ENCODE data around the gene DNM1.

- TF ChIP-seq HDGF (IDR thresholded peaks at IDR 0.05; ENCODE audit: borderline replicate concordance), result no peak
- no peak for TF ChIP-seq SP1 (IDR thresholded peaks at IDR 0.05)
- no peak for TF ChIP-seq PKNOX1 (IDR thresholded peaks at IDR 0.05)
- TF ChIP-seq BHLHE40 (IDR thresholded peaks at IDR 0.05; ENCODE audit: borderline replicate concordance), result no peak
Measured at GRCh38 chr9:128159784-128160602, 43.2 kb upstream of the DNM1 start, which contains the start of gene BBLN.

All from HEK293T (cell line).